ENCODE measurements around the gene BRD8. TPM values are rescaled to one million over a fixed set of nuclear protein-coding genes. Genes with fewer than 3 reads are reported as not detected.

BRD8 gene
- total and polyA plus RNA-seq, 2 experiments from 2014 or later: 45.8 to 117 TPM

- Histone ChIP-seq H3K27me3 (ENCODE audit: insufficient read depth) (no peaks in the 10 kb centered on the region), H3K4me3 (no peak overlapping the region), H3K79me2 (replicated peaks; ENCODE audit: insufficient read depth) (no peaks in the 10 kb centered on the region), H3K4me2 (no peak overlapping the region), H3K36me3 (ENCODE audit: insufficient read depth) (no peaks in the 10 kb centered on the region), H3K4me1 (ENCODE audit: insufficient read depth) (no peaks in the 10 kb centered on the region), H4K20me1 (replicated peaks; ENCODE audit: insufficient read depth) (no peaks in the 10 kb centered on the region), H3F3A (replicated peaks; ENCODE audit: low read depth) (no peaks in the 10 kb centered on the region), H3K27ac (ENCODE audit: low read depth) (no peak overlapping the region), H3K9me2 (ENCODE audit: insufficient read depth) (no peaks in the 10 kb centered on the region), H2AFZ (no peak overlapping the region)
- no peak for DNase-seq (ENCODE audit: low spot score)
- Mint-ChIP-seq H3K27me3 (ENCODE audit: insufficient read depth, low read depth, poor library complexity) (peaks cover 4% of the 10 kb centered on the region), H3K36me3 (ENCODE audit: low read depth) (no peaks in the 10 kb centered on the region), H3K27ac (no peak overlapping the region), H3K4me1 (peaks cover 2% of the 10 kb centered on the region; the same call in 1 of the 3 replicates), H3K4me3 (no peak overlapping the region), H3K9me3 (no peaks in the 10 kb centered on the region)
- ATAC-seq: no peak
- TF ChIP-seq ZNF331 (CRISPR knock-in tag; IDR thresholded peaks at IDR 0.05; ENCODE audit: low read depth) (no peak), JUNB (IDR thresholded peaks at IDR 0.05; ENCODE audit: unreplicated experiment) (no peak), EZH2phosphoT487 (IDR thresholded peaks at IDR 0.05; ENCODE audit: unreplicated experiment) (no peak), EZH2 (IDR thresholded peaks at IDR 0.05; ENCODE audit: low read depth, unreplicated experiment) (no peak), ETS1 (IDR thresholded peaks at IDR 0.05) (no peak), CREB1 (CRISPR knock-in tag; IDR thresholded peaks at IDR 0.05; ENCODE audit: low read depth) (no peak), NANOG (IDR thresholded peaks at IDR 0.05; ENCODE audit: borderline replicate concordance) (no peak), STAT1 (IDR thresholded peaks at IDR 0.05; ENCODE audit: unreplicated experiment) (no peak), POLR2AphosphoS5 (IDR thresholded peaks at IDR 0.05; ENCODE audit: low read depth) (no peak), ZNF114 (CRISPR knock-in tag; IDR thresholded peaks at IDR 0.05) (no peak)
- TF ChIP-seq, protein P1, sequence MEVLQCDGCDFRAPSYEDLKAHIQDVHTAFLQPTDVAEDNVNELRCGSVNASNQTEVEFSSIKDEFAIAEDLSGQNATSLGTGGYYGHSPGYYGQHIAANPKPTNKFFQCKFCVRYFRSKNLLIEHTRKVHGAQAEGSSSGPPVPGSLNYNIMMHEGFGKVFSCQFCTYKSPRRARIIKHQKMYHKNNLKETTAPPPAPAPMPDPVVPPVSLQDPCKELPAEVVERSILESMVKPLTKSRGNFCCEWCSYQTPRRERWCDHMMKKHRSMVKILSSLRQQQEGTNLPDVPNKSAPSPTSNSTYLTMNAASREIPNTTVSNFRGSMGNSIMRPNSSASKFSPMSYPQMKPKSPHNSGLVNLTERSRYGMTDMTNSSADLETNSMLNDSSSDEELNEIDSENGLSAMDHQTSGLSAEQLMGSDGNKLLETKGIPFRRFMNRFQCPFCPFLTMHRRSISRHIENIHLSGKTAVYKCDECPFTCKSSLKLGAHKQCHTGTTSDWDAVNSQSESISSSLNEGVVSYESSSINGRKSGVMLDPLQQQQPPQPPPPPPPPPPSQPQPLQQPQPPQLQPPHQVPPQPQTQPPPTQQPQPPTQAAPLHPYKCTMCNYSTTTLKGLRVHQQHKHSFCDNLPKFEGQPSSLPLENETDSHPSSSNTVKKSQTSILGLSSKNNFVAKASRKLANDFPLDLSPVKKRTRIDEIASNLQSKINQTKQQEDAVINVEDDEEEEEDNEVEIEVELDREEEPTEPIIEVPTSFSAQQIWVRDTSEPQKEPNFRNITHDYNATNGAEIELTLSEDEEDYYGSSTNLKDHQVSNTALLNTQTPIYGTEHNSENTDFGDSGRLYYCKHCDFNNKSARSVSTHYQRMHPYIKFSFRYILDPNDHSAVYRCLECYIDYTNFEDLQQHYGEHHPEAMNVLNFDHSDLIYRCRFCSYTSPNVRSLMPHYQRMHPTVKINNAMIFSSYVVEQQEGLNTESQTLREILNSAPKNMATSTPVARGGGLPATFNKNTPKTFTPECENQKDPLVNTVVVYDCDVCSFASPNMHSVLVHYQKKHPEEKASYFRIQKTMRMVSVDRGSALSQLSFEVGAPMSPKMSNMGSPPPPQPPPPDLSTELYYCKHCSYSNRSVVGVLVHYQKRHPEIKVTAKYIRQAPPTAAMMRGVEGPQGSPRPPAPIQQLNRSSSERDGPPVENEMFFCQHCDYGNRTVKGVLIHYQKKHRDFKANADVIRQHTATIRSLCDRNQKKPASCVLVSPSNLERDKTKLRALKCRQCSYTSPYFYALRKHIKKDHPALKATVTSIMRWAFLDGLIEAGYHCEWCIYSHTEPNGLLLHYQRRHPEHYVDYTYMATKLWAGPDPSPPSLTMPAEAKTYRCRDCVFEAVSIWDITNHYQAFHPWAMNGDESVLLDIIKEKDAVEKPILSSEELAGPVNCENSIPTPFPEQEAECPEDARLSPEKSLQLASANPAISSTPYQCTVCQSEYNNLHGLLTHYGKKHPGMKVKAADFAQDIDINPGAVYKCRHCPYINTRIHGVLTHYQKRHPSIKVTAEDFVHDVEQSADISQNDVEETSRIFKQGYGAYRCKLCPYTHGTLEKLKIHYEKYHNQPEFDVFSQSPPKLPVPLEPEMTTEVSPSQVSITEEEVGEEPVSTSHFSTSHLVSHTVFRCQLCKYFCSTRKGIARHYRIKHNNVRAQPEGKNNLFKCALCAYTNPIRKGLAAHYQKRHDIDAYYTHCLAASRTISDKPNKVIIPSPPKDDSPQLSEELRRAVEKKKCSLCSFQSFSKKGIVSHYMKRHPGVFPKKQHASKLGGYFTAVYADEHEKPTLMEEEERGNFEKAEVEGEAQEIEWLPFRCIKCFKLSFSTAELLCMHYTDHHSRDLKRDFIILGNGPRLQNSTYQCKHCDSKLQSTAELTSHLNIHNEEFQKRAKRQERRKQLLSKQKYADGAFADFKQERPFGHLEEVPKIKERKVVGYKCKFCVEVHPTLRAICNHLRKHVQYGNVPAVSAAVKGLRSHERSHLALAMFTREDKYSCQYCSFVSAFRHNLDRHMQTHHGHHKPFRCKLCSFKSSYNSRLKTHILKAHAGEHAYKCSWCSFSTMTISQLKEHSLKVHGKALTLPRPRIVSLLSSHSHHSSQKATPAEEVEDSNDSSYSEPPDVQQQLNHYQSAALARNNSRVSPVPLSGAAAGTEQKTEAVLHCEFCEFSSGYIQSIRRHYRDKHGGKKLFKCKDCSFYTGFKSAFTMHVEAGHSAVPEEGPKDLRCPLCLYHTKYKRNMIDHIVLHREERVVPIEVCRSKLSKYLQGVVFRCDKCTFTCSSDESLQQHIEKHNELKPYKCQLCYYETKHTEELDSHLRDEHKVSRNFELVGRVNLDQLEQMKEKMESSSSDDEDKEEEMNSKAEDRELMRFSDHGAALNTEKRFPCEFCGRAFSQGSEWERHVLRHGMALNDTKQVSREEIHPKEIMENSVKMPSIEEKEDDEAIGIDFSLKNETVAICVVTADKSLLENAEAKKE (CRISPR knock-in tag; IDR thresholded peaks at IDR 0.05): no peak
- TF ChIP-seq, protein P2, sequence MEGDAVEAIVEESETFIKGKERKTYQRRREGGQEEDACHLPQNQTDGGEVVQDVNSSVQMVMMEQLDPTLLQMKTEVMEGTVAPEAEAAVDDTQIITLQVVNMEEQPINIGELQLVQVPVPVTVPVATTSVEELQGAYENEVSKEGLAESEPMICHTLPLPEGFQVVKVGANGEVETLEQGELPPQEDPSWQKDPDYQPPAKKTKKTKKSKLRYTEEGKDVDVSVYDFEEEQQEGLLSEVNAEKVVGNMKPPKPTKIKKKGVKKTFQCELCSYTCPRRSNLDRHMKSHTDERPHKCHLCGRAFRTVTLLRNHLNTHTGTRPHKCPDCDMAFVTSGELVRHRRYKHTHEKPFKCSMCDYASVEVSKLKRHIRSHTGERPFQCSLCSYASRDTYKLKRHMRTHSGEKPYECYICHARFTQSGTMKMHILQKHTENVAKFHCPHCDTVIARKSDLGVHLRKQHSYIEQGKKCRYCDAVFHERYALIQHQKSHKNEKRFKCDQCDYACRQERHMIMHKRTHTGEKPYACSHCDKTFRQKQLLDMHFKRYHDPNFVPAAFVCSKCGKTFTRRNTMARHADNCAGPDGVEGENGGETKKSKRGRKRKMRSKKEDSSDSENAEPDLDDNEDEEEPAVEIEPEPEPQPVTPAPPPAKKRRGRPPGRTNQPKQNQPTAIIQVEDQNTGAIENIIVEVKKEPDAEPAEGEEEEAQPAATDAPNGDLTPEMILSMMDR (conservative IDR thresholded peaks at IDR 0.05; ENCODE audit: low read depth in 2 of 2): no peak
- TF ChIP-seq, protein P3, sequence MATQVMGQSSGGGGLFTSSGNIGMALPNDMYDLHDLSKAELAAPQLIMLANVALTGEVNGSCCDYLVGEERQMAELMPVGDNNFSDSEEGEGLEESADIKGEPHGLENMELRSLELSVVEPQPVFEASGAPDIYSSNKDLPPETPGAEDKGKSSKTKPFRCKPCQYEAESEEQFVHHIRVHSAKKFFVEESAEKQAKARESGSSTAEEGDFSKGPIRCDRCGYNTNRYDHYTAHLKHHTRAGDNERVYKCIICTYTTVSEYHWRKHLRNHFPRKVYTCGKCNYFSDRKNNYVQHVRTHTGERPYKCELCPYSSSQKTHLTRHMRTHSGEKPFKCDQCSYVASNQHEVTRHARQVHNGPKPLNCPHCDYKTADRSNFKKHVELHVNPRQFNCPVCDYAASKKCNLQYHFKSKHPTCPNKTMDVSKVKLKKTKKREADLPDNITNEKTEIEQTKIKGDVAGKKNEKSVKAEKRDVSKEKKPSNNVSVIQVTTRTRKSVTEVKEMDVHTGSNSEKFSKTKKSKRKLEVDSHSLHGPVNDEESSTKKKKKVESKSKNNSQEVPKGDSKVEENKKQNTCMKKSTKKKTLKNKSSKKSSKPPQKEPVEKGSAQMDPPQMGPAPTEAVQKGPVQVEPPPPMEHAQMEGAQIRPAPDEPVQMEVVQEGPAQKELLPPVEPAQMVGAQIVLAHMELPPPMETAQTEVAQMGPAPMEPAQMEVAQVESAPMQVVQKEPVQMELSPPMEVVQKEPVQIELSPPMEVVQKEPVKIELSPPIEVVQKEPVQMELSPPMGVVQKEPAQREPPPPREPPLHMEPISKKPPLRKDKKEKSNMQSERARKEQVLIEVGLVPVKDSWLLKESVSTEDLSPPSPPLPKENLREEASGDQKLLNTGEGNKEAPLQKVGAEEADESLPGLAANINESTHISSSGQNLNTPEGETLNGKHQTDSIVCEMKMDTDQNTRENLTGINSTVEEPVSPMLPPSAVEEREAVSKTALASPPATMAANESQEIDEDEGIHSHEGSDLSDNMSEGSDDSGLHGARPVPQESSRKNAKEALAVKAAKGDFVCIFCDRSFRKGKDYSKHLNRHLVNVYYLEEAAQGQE (IDR thresholded peaks at IDR 0.05; ENCODE audit: unreplicated experiment): no peak
Observed at GRCh38 chr5:138128334-138128733, 50.1 kb downstream of the BRD8 start.
